GM20000 (cell line): Measurements from ENCODE around the gene PEX1.
"Not testable (repeated sequence)": the region's sequence is repeated elsewhere in the genome, so short reads cannot be mapped to it uniquely, and the experiment has no call there.

Experiments used
- DNase-seq: peaks from one replicate; pipeline ENCODE4 v3.0.0; 2012; ENCODE audit warnings: low spot score
- CTCF ChIP-seq: IDR thresholded peaks from 2 replicates; pipeline ENCODE4 v1.5.1; 2012; ENCODE audit warnings: mild to moderate bottlenecking, control low read depth; ENCODE audit errors: extremely low read depth, missing control alignments

The PEX1 gene

GRCh38 chr7:92485267-92485892, 42.9 kb downstream of the PEX1 start:
- TF ChIP-seq CTCF, result no peak
- DNase-seq, result no peak

- DNase-seq, result not testable (repeated sequence)
Observed at GRCh38 chr7:92484226-92484625, 44.1 kb downstream of the PEX1 start.

- DNase-seq, result not testable (repeated sequence)
Observed at GRCh38 chr7:92483624-92484023, 44.7 kb downstream of the PEX1 start.

- DNase-seq, result not testable (repeated sequence)
Observed at GRCh38 chr7:92479146-92479545, 49.2 kb downstream of the PEX1 start.

- DNase-seq, result no peak
- TF ChIP-seq CTCF, result no peak
Observed at GRCh38 chr7:92478711-92479110, 49.6 kb downstream of the PEX1 start.

- no peak for DNase-seq
Observed at GRCh38 chr7:92478095-92478494, 50.2 kb downstream of the PEX1 start.

GRCh38 chr7:92477681-92478080, 50.6 kb downstream of the PEX1 start, which contains the start of gene ERVW-1:
Gene ERVW-1, minus strand, starts transcription at chr7:92477946. Its CDS starts 7,565 bp downstream, at chr7:92470381.
- not testable (repeated sequence) for DNase-seq

More at GRCh38 chr7:92478095-92478494, 50.2 kb downstream of the PEX1 start:
- TF ChIP-seq CTCF, result no peak

- DNase-seq, result not testable (repeated sequence)
Observed at GRCh38 chr7:92475851-92476590, 52.3 kb downstream of the PEX1 start.

GRCh38 chr7:92475261-92475770, 53.0 kb downstream of the PEX1 start:
- DNase-seq, result not testable (repeated sequence)

- DNase-seq, result not testable (repeated sequence)
Observed at GRCh38 chr7:92473989-92474388, 54.3 kb downstream of the PEX1 start.

- not testable (repeated sequence) for DNase-seq
Observed at GRCh38 chr7:92468589-92468988, 59.7 kb downstream of the PEX1 start.

GRCh38 chr7:92466682-92467081, 61.6 kb downstream of the PEX1 start:
- DNase-seq, result no peak
- no peak for TF ChIP-seq CTCF
